Measurements from ENCODE around the gene PAEP.
"Not testable (repeated sequence)": the region's sequence is repeated elsewhere in the genome, so short reads cannot be mapped to it uniquely, and the experiment has no call there.

The PAEP gene

GRCh38 chr9:135561391-135562234 lies at the start of gene PAEP:
Gene PAEP (plus strand): TSS chr9:135561756.
- no peak for DNase-seq (ENCODE audit: low read depth)

DNA sequence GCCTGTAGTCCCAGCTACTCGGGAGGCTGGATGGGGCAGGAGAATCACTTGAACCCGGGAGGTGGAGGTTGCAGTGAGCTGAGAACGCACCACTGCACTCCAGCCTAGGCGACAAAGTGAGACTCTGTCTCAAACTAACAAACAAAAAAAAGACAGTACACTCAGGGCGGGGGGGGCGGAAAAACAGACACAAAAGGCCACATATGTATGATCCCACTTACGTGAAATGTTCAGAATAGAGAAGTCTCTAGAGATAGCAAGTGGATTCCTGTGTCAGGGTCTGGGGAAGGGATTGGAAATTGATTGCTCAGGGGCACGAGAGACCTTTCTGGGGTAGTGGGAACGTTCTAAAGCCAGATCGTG lies 49.3 kb upstream of the PAEP start:
- no peak for DNase-seq (ENCODE audit: low read depth)

DNA sequence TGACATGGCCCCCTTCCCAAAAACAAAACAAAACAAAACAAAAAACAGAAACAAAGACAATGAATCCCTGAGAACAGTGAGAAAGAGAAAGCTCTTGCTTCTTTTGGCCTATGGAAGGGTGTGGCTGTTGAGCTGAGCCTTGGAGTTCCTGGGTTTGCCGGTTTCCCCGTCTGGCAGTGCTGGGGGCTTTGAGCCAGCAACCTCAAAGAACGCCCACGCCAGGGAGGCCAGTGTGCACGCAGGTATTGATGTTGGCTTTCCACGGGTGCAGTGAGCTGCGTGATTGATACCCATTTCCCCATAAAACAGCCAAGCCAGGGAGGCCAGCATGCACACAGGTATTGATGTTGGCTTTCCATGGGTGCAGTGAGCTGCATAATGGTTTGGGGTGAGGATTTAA lies 48.7 kb upstream of the PAEP start:
- DNase-seq (ENCODE audit: low read depth), result no peak

DNA sequence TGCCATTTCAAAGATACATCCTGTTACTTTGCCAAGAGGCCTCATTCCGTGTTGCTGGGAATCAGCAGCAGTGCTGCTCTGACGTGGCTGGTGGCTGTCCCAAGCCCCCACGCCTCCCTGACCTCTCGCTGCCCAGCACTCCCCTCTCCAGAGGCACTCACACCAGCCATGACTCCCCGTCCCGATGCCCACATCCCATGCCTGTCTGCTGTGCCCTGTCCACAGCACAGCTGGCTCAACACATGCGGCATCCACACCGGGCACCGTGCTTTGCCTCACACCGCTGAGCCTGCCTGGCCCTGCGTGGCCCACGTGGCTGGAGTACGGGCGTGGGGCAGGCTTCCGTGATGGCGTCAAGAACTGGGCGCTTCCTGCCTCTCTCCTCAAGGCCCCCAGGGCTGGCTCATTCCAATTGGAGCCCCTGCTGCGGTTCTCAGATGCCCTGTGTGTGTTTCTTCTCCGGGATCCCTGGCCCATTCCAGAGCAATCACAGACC lies 48.2 kb upstream of the PAEP start:
- DNase-seq (ENCODE audit: low read depth), result no peak

DNA sequence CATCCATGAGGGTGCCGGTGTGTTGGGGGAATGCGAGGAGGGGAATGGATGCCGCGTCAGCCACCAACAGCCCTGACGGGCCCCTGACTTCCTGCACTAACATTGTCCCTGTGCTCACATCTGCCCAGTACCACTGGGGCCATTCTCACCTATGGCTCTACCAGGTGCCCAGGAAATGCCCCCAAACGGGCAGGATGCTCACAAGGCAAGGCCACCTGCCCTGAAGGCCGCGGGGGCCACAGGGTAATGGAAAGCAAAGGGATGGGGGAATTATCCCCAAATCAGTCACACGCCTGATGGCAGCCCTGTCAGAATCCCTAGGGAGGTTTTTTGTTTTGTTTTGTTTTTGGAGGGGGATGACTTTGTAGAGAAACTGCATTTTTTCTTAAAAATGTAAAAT lies 47.6 kb upstream of the PAEP start:
- not testable (repeated sequence) for DNase-seq (ENCODE audit: low read depth)

DNA sequence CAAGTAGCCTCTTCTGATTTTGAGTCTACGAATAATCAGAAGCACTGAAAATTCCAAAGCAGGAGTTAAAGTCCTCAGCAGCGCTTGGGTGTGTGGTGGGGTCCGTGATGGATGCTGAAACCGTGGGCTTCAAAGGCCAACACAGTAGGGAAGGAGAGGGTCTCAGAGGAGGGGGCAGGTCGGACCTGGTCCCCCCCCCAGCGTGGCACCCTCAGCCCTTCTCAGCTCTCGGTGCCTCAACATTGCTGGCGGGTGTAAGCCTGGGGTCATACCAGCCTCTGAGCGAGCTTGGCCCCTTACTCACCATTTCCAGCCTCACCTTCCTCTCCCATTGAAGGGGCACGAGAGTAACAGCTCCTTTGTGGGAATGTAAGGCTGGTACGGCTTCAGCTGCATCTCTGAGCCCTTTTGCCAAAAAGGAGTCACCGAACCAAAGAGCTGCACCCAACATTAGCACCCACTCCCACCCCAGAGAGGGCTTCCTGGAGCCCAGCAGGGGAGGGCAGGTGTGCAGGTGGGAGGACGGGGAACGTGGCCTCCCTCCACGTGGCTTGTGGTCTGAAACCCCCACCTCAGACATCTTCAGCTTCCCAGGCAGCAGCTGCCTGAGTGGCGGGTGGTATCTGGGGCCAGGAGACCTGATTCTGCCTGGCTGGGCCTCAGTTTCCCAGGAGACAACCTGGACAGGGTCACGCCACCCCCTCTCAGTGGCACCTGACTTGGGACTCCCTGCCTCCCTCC lies 47.0 kb upstream of the PAEP start:
- DNase-seq (ENCODE audit: low read depth), result no peak

DNA sequence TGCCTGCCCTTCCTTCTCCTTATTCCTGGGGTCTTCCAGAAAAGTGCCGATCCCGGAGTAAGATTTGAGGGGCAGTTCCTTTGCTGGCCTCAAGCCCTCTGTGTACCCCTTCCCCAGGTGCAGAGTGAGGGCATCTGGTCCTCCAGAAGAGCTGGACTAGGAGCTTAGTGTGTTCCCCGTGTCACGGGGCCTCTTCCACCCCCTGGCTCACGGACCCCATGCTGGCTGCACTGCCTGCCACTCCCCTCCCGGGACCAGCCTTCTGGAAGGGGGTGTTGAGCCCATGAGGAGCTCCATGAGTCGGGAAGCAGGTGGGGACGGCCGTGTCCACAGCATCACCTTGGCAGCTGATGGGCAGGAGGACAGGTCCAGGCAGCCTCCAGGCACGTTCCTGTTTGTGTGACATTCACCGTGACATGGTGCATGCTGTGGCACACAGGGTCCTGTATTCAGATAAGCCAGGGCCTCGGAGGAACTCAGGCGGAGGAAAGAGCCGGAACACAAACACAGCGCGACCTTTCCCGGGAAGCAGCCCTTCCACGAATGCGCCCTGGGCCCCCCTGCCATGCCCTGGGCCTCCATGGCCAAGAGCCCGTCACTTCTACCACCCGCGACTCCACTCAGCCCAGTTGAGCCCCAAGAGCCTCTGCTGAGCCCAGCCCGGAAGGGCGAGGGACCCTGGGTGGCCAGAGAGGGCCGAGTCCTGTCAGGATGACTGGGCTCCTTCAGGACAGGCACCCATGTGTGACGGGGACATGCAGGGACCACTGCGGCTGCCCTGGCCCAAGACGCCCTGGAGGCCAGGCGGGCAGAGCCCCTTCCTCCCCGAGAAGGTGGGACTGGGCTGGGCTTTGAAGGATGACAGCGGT lies 46.2 kb upstream of the PAEP start:
- DNase-seq (ENCODE audit: low read depth), result no peak

GRCh38 chr9:135516132-135516860 lies 45.3 kb upstream of the PAEP start:
- no peak for DNase-seq (ENCODE audit: low read depth)

GRCh38 chr9:135517407-135517822 lies 44.1 kb upstream of the PAEP start:
- no peak for DNase-seq (ENCODE audit: low read depth)

DNA sequence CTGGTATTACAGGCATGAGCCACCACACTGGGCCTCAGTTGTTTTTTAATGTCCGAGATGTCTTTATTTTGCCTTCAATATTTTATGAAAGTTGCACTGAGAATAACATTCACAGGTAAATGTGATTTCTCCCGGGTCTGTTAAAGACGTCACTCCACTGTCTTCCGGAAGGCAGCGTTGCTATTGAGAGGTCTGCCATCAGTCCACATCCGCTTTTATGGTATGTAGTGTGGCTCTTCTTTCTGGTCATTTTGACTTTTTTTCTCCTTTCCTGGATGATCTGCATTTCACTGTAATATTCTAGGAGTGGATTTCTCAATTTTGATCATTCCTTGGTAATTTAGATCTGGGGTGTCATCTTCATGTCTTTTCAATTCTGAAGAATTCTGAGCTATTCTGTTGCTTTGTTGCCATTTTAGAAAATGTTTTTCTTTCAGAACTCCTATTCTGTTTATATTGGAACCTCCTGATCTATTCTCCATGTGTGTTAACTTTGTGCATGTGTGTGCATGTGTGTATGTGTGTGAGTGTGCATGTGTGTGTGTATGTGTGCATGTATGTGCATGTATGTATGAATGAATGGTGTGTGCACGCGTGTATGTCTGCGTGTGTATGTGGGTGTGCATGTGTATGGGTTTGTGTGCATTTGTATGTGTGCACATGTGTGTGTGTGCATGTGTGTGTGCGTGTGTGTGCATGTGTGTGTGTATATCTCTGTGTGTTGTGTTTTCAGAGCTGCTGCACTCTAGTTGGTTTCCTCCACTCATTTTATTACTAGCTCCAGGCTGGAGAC lies 42.2 kb upstream of the PAEP start:
- no peak for DNase-seq (ENCODE audit: low read depth)

- no peak for DNase-seq (ENCODE audit: low read depth)
These were observed 40.5 kb upstream of the PAEP start, which contains the start of gene LCN1 for GRCh38 chr9:135520916-135521607. Gene LCN1 (plus strand): TSS chr9:135521440. CDS start chr9:135521498, 58 bp downstream.

- DNase-seq (ENCODE audit: low read depth), result no peak
These were observed 39.9 kb upstream of the PAEP start for GRCh38 chr9:135521608-135522095.

- no peak for DNase-seq (ENCODE audit: low read depth)
These were observed 39.2 kb upstream of the PAEP start for GRCh38 chr9:135522137-135522877.

- no peak for DNase-seq (ENCODE audit: low read depth)
These were observed 38.6 kb upstream of the PAEP start for GRCh38 chr9:135522931-135523330.

GRCh38 chr9:135523521-135524129 lies 37.9 kb upstream of the PAEP start:
- DNase-seq (ENCODE audit: low read depth), result no peak

DNA sequence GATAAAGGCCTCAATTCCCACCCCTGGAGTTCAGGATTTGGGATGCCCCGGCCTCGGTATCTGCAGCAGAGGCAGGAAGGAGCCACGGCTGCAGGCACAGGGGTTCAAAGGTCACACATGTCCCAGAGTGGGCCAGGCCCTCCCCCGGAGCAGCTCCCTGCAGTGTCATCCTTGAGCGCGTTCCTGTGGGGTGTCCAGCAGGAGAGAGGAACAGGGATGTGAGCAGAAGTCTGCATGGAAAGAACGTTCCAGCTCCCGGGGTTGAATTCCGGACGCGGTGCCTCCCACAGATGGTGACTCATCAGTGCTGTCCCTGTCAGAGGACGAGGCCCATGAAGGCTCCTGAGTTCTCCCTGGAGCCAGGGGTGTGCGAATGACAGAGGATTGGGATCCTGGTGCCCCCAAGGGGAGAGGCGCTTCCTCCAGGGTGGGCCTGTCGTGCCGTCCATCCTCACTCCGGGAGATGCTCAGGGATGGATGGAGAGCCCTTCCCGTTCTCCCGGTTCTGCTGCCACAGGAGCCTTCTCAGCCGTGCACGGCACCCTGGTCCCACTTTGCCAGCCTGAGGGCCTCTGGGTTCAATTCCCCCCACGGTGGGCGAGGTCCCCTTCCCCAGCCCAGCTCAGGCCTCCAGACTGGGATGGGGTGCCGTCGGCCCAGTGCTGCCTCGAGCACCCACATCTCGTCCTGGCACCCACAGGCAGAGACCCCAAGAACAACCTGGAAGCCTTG lies 37.3 kb upstream of the PAEP start:
- DNase-seq (ENCODE audit: low read depth), result no peak

DNA sequence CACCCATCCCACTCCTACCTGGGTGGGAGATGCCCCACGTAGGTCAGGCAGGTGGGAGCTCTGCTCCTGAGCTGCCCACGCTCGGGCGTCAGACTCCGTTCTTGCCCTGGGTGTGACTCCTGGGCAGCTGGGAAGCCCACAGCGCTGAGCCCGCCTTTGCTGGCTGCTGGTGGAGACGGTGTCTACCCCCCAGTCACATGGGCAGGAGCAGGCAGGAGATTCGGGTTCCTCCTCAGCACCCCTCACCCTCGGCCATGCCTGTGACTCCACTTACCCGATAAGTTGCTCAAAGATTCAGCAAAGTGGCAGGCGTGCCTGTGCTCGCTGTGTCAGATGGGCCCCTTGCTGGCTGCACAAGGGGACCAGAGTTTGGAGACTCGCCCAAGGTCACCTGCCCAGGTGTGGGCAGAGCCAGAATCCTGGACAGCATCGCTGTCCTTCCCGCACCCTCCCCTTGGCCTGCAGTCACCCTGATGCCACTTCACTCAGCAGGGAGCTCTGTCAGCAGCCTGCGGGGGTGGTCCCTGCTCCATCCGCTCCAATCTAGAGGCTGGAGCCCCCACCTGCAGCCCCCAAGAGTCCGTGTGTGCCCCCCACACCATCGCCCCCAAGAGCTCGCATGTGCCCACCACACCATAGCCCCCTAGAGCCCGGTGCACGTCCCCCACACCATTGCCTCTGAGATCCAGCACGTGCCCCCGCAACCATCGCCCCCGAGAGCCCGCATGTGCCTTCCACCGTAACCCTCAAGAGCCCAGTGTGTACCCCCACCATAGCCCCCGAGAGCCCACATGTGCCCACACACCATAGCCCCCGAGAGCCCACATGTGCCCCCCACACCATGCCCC lies 36.1 kb upstream of the PAEP start:
- DNase-seq (ENCODE audit: low read depth), result no peak

Measured in T-helper 22 cell (primary cell).